Measurements from ENCODE around the gene SRSF1. TPM values are rescaled to one million over a fixed set of nuclear protein-coding genes. Genes with fewer than 3 reads are reported as not detected.

SRSF1 gene
- total RNA-seq, 1 experiment from 2014 or later: 325 TPM

GRCh38 chr17:57988301-57989250 lies 18.5 kb downstream of the SRSF1 start:
- intact Hi-C loops (cut with micrococcal nuclease; ENCODE audit: unreplicated experiment): loop anchor here (2.0 kb wide), 1 partner anchor 34 kb away; the partner anchor contains the start of gene CUEDC1
- peaks cover 65% of the 10 kb centered on the region for H3K4me1 ChIP-seq

DNA sequence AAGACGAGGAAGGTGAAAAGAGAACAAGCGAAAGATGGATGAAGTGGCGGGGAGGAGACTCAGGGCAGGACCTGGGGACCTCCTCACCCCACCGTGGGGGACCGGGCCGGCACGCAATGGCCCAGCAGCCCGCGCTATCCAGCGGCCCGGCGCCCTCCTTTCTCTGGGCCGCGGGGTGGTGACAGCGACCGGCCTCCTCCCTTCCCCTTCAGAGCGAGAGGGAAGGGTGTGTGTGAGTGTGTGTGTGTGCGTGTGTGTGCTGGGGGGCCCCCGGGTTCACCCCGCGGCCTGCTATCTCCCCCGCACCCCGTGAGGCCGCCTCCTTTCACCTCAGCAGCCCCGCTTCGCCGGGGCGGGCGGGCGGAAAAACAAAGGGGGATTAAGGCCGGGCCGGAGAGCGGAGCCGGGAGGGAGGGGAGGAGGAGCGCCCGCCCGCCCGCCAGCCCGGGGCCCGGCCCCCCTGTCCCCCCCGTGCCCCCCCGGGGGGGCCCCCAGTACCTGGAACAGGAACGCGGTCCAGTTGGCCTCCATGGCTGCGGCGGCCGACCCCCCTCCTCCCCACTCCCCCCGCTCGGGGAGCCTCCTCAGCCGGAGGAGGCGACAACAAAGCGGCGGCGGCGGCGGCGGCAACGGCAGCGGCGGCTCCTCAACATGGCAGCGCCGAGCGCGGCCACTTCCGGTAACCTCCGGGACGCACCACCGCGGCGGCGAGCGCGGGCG lies 19.3 kb downstream of the SRSF1 start, which contains the start of gene VEZF1:
TSS of gene VEZF1 (minus strand) at position 674 of the 720 bp plus-strand sequence. CDS start at position 531, 143 bp downstream.
- peak within 1 kb of the TSS; percentile 83 for H3K4me3 ChIP-seq (ENCODE audit: low read depth, low read length)
- Mint-ChIP-seq H3K36me3 (ENCODE audit: insufficient read depth, unreplicated experiment) (peaks cover 66% of the 10 kb centered on the region), H3K27me3 (ENCODE audit: insufficient read depth, unreplicated experiment) (no peaks in the 10 kb centered on the region), H3K4me1 (ENCODE audit: low read depth, unreplicated experiment) (peaks cover 47% of the 10 kb centered on the region), H3K9me3 (ENCODE audit: unreplicated experiment) (no peaks in the 10 kb centered on the region), H3K4me3 (ENCODE audit: unreplicated experiment) (peak within 1 kb of the TSS; percentile 97), H3K27ac (ENCODE audit: unreplicated experiment) (peak within 1 kb of the TSS; percentile 88)
- H3K9me3 ChIP-seq: no peaks in the 10 kb centered on the region
- H3K4me1 ChIP-seq: peaks cover 63% of the 10 kb centered on the region
- peak; percentile 86 to 88 for DNase-seq
- H3K27me3 ChIP-seq (replicated peaks; ENCODE audit: control insufficient read depth, insufficient read depth, low read length): no peaks in the 10 kb centered on the region
- no peaks in the 10 kb centered on the region for H3K36me3 ChIP-seq (ENCODE audit: control insufficient read depth, insufficient read depth, low read length)
- CTCF ChIA-PET: interaction anchor here (0.5 to 3.1 kb wide), 5 partner anchors 12 to 132 kb away, joined by 3 to 17 read pairs (median 4); no protein-coding TSS in a partner anchor
- TF ChIP-seq, protein P1, sequence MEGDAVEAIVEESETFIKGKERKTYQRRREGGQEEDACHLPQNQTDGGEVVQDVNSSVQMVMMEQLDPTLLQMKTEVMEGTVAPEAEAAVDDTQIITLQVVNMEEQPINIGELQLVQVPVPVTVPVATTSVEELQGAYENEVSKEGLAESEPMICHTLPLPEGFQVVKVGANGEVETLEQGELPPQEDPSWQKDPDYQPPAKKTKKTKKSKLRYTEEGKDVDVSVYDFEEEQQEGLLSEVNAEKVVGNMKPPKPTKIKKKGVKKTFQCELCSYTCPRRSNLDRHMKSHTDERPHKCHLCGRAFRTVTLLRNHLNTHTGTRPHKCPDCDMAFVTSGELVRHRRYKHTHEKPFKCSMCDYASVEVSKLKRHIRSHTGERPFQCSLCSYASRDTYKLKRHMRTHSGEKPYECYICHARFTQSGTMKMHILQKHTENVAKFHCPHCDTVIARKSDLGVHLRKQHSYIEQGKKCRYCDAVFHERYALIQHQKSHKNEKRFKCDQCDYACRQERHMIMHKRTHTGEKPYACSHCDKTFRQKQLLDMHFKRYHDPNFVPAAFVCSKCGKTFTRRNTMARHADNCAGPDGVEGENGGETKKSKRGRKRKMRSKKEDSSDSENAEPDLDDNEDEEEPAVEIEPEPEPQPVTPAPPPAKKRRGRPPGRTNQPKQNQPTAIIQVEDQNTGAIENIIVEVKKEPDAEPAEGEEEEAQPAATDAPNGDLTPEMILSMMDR (IDR thresholded peaks at IDR 0.05; ENCODE audit: insufficient read depth in 1 of 2, low read depth in 1 of 2, low read length in 1 of 2, severe bottlenecking in 1 of 2, unreplicated experiment in 1 of 2): no peak
- no TSS peak for BruUV-seq (replicated peaks)
- intact Hi-C loops (cut with micrococcal nuclease; ENCODE audit: unreplicated experiment): loop anchor here (2.0 kb wide), 1 partner anchor 33 kb away; the partner anchor contains the start of gene CUEDC1
- POLR2A ChIA-PET: interaction anchor here (0.6 to 1.4 kb wide), 6 partner anchors 32 to 136 kb away, joined by 3 to 10 read pairs (median 5); partner anchors contain the start of genes CUEDC1 and DYNLL2

More at GRCh38 chr17:57988301-57989250, 18.5 kb downstream of the SRSF1 start:
- H3K4me3 ChIP-seq (ENCODE audit: low read depth, low read length): peak overlapping the region; percentile 83
- DNase-seq: peak; percentile 80 to 83
- CTCF ChIA-PET: interaction anchor here (0.5 to 3.1 kb wide), 5 partner anchors 11 to 133 kb away, joined by 3 to 17 read pairs (median 4); no protein-coding TSS in a partner anchor
- POLR2A ChIA-PET: interaction anchor here (0.6 to 1.3 kb wide), 6 partner anchors 51 to 137 kb away, joined by 3 to 10 read pairs (median 5); partner anchors contain the start of gene DYNLL2
- H3K36me3 Mint-ChIP-seq (ENCODE audit: insufficient read depth, unreplicated experiment): peaks cover 64% of the 10 kb centered on the region
- H3K36me3 ChIP-seq (ENCODE audit: control insufficient read depth, insufficient read depth, low read length): no peaks in the 10 kb centered on the region
- no peaks in the 10 kb centered on the region for H3K9me3 ChIP-seq
- H3K27me3 ChIP-seq (replicated peaks; ENCODE audit: control insufficient read depth, insufficient read depth, low read length): no peaks in the 10 kb centered on the region
- no TSS peak for BruUV-seq (replicated peaks)
- H3K4me1 Mint-ChIP-seq (ENCODE audit: low read depth, unreplicated experiment): peaks cover 51% of the 10 kb centered on the region
- TF ChIP-seq, protein P1 (IDR thresholded peaks at IDR 0.05; ENCODE audit: insufficient read depth in 1 of 2, low read depth in 1 of 2, low read length in 1 of 2, severe bottlenecking in 1 of 2, unreplicated experiment in 1 of 2): peak in 1 of 2 experiments; percentile 12
- H3K27ac Mint-ChIP-seq (ENCODE audit: unreplicated experiment): peak overlapping the region; percentile 88
- peak overlapping the region; percentile 97 for H3K4me3 Mint-ChIP-seq (ENCODE audit: unreplicated experiment)
- no peaks in the 10 kb centered on the region for H3K9me3 Mint-ChIP-seq (ENCODE audit: unreplicated experiment)
- H3K27me3 Mint-ChIP-seq (ENCODE audit: insufficient read depth, unreplicated experiment): no peaks in the 10 kb centered on the region
